ENCODE results near the gene SMIM20.

DNA sequence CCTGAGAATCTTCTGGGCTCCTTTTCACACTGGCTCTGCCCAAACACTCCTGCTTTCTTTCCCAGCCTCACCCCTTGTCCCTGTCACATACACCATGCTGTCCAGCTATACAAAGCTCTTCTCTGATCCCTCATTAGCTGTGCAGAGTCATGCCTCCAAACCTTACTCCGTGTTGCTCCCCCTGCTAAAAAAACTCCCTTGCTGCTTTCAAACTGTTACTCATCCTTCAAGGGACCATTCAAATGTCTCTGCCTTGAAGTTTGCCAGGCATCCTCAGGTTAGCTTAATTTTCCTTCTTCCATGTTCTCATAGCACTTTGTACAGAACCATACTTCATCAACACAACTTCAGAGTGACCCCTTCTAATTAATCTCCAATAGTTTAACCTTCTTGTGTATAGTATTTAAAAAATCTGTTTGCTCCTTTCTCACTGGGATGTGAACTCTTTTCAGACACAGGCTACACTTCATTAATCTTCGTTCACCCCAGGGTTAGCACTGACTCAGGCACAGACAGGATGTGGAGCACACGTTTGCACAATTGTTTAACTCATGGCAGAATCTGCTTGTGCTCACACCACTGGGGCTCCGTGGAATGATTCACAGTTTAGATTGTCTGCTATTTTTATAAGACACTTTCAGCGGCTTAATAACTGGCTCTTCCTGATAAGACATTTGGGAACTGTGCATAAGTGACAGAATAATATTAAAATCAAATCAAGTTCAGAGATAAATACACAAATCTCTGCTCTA lies 29.8 kb upstream of the SMIM20 start:
- TF ChIP-seq, protein P1, sequence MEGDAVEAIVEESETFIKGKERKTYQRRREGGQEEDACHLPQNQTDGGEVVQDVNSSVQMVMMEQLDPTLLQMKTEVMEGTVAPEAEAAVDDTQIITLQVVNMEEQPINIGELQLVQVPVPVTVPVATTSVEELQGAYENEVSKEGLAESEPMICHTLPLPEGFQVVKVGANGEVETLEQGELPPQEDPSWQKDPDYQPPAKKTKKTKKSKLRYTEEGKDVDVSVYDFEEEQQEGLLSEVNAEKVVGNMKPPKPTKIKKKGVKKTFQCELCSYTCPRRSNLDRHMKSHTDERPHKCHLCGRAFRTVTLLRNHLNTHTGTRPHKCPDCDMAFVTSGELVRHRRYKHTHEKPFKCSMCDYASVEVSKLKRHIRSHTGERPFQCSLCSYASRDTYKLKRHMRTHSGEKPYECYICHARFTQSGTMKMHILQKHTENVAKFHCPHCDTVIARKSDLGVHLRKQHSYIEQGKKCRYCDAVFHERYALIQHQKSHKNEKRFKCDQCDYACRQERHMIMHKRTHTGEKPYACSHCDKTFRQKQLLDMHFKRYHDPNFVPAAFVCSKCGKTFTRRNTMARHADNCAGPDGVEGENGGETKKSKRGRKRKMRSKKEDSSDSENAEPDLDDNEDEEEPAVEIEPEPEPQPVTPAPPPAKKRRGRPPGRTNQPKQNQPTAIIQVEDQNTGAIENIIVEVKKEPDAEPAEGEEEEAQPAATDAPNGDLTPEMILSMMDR (IDR thresholded peaks at IDR 0.05), result no peak
- TF ChIP-seq POLR2A (IDR thresholded peaks at IDR 0.05), result no peak
